ENCODE measurements around the gene CDK18. TPM values are rescaled to one million over a fixed set of nuclear protein-coding genes. Genes with fewer than 3 reads are reported as not detected.

The CDK18 gene
- total and polyA plus RNA-seq, 2 of the 8 experiments (the other 6 are each of a cell fraction or from before 2014, with no cell fraction given), result 31.2 to 44.0 TPM

- no peak overlapping the region for H3K23ac ChIP-seq (ENCODE audit: insufficient read length)
- H3K36me3 ChIP-seq (ENCODE audit: control insufficient read depth in 2 of 4, insufficient read depth in 4 of 4, low read length in 3 of 4), result no peaks in the 10 kb centered on the region
- H3K23me2 ChIP-seq (ENCODE audit: low read depth, low read length), result 0 out of 2 replicates have a peak, but pooled peaks cover 2% of the 10 kb centered on the region
- no peaks in the 10 kb centered on the region for H3K79me1 ChIP-seq (ENCODE audit: low read depth, low read length)
- no peak overlapping the region for H3K4ac ChIP-seq (replicated peaks; ENCODE audit: insufficient read length, low read depth, low read length)
- H3K27me3 ChIP-seq (replicated peaks in 1 of 4; ENCODE audit: control insufficient read depth in 3 of 4, extremely low read depth in 1 of 4, insufficient read depth in 3 of 4, low read length in 3 of 4), result peaks cover 0 to 8% (median 3%) of the 10 kb centered on the region in 4 experiments; a peak in 4 of 7 replicates
- H3K4me3 ChIP-seq (ENCODE audit: extremely low read depth in 1 of 4, insufficient read depth in 2 of 4, low read depth in 3 of 4, low read length in 4 of 4), result no peak overlapping the region
- no peak overlapping the region for H3K56ac ChIP-seq (replicated peaks; ENCODE audit: insufficient read length, low read depth, low read length)
- H2AK5ac ChIP-seq (ENCODE audit: low read depth, low read length), result no peak overlapping the region
- CTCF ChIA-PET (ENCODE audit: partially characterized antibody), result interaction anchor here (0.6 to 5.4 kb wide), 15 partner anchors 11 to 245 kb away, joined by 3 to 33 read pairs (median 4); no protein-coding TSS in a partner anchor
- no peaks in the 10 kb centered on the region for H4K20me1 ChIP-seq (replicated peaks in 1 of 2; ENCODE audit: control insufficient read depth in 1 of 2, insufficient read depth in 2 of 2, low read length in 2 of 2)
- H2BK12ac ChIP-seq (ENCODE audit: low read depth, low read length), result no peak overlapping the region
- WGBS, 2 experiments (ENCODE audit: extremely low coverage in 1 of 2, insufficient coverage in 1 of 2, insufficient read length in 1 of 2, insufficient replicate concordance in 2 of 2, low coverage in 1 of 2, low lambda C conversion rate in 2 of 2, missing lambda C conversion rate in 1 of 2), result 86% methylated on average over 13 of the region's 13 CpGs; no CpG with 5 or more reads in 1 of the 2 experiments
- no peak overlapping the region for H3K18ac ChIP-seq (ENCODE audit: extremely low read depth, low read length)
- FAIRE-seq, result no peak
- H2BK120ac ChIP-seq (replicated peaks; ENCODE audit: low read depth, low read length), result no peak overlapping the region
- no peak for TF ChIP-seq EZH2 (IDR thresholded peaks at IDR 0.05; ENCODE audit: low read depth, low read length, severe bottlenecking)
- TF ChIP-seq KDM1A (IDR thresholded peaks at IDR 0.05; ENCODE audit: borderline replicate concordance, low read length), result no peak
- TF ChIP-seq CHD1 (IDR thresholded peaks at IDR 0.05; ENCODE audit: low read depth, low read length), result no peak
- TF ChIP-seq JUN (IDR thresholded peaks at IDR 0.05; ENCODE audit: low read depth, low read length), result no peak
- no peak for TF ChIP-seq HDAC2 (IDR thresholded peaks at IDR 0.05; ENCODE audit: borderline replicate concordance in 1 of 2, low read depth in 2 of 2, low read length in 2 of 2)
- no peak for TF ChIP-seq PHF8 (conservative IDR thresholded peaks at IDR 0.05; ENCODE audit: low read depth, low read length)
- no peak for TF ChIP-seq GTF2F1 (IDR thresholded peaks at IDR 0.05; ENCODE audit: borderline replicate concordance, low read depth, low read length)
- TF ChIP-seq RNF2 (IDR thresholded peaks at IDR 0.05; ENCODE audit: borderline replicate concordance, low read depth, low read length, missing control alignments, poor library complexity, severe bottlenecking), result no peak
- no peak for TF ChIP-seq SIN3A (conservative IDR thresholded peaks at IDR 0.05 in 1 of 2, IDR thresholded peaks at IDR 0.05 in 1 of 2; ENCODE audit: low read depth in 1 of 2, low read length in 2 of 2)
- H3K79me2 ChIP-seq (ENCODE audit: control insufficient read depth in 1 of 2, insufficient read depth in 2 of 2, low read length in 2 of 2), result no peaks in the 10 kb centered on the region
- no peak overlapping the region for H3K4me2 ChIP-seq (ENCODE audit: insufficient read depth in 1 of 2, low read depth in 2 of 2, low read length in 2 of 2)
- POLR2A ChIA-PET (ENCODE audit: partially characterized antibody), result interaction anchor here (1.0 to 1.4 kb wide), 3 partner anchors 9 to 41 kb away, joined by 3 to 5 read pairs (median 3); a partner anchor contains a TSS
- no peak overlapping the region for H2BK20ac ChIP-seq (ENCODE audit: low read length)
- no peak overlapping the region; a peak in 1 of 7 replicates for H3K9ac ChIP-seq (replicated peaks in 1 of 4; ENCODE audit: extremely low read depth in 1 of 4, low read depth in 3 of 4, low read length in 3 of 4)
- H3K9me3 ChIP-seq (ENCODE audit: insufficient read depth in 2 of 2, low read depth in 1 of 2, low read length in 1 of 2), result no peaks in the 10 kb centered on the region
- H4K8ac ChIP-seq (ENCODE audit: extremely low read depth, insufficient read depth, low read length), result peak overlapping the region; percentile 0
- no peak overlapping the region for H2BK15ac ChIP-seq (ENCODE audit: low read length)
- no peak overlapping the region for H4K91ac ChIP-seq (replicated peaks; ENCODE audit: insufficient read length, low read length)
- no peak overlapping the region for H4K5ac ChIP-seq (ENCODE audit: insufficient read length, low read depth, low read length)
- H3K14ac ChIP-seq (ENCODE audit: insufficient read length), result no peak overlapping the region
- DNase-seq (ENCODE audit: low read depth in 1 of 2, low spot score in 2 of 2), result peak in 1 of 2 experiments; percentile 40
- H3K4me1 ChIP-seq (replicated peaks in 1 of 4; ENCODE audit: control insufficient read depth in 3 of 4, insufficient read depth in 4 of 4, low read length in 3 of 4), result peaks cover 0 to 11% (median 0%) of the 10 kb centered on the region in 4 experiments; a peak in 4 of 7 replicates
- H2BK5ac ChIP-seq (ENCODE audit: low read depth, low read length), result no peak overlapping the region
- H3K27ac ChIP-seq (ENCODE audit: low read depth, low read length), result no peak overlapping the region
- H2AFZ ChIP-seq (ENCODE audit: low read length), result no peak overlapping the region
Measured at GRCh38 chr1:205577874-205578658, 73.6 kb downstream of the CDK18 start.
